Activated CD8-positive, alpha-beta memory T cell treated with anti-CD3 and anti-CD28 coated beads, Interleukin-2, amount 50 U/mL, for 24 hours (primary cell): Measurements from ENCODE around the gene ETV7.
"Not testable (repeated sequence)": the region's sequence is repeated elsewhere in the genome, so short reads cannot be mapped to it uniquely, and the experiment has no call there.

ENCODE experiments used
- DNase-seq: peaks from one replicate; pipeline ENCODE4 v3.0.0-alpha.2; 2020; ENCODE audit errors: extremely low read depth

ETV7 gene

DNA sequence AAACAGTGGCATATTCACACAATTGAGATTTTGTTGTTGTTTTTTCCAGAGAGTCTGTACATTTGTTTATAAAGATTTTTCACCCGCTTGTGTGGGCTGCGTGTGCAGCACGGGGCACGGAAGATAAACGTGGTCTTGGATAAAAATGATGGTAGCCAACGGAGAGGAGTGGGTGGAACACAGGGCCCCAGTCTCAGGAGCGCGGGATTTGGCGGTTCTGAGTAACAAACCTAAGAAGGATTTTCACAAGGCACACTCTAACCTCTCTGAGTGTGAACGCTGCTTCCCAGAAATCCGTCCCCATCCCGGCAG lies 47.2 kb downstream of the ETV7 start:
- no peak for DNase-seq

DNA sequence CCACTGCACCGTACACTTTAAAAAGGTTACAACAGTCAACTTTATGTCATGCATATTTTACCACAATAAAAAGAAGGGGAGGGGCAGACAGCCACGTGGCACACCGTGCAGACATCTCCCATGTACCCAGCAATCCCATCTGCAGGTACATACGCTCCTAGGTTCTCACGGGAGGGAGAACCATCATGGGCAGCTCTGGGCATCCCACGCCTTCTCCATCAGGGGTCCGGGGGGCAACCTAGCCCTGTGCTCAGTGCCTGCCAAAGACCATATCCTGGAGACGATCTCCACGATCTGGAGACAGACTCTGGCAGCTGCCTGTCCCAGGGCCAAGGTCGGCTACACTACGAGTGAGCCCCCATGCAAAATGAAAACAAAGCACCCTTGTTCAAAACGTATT lies 48.3 kb downstream of the ETV7 start:
- DNase-seq: no peak

GRCh38 chr6:36338223-36338622 lies 49.2 kb downstream of the ETV7 start:
- DNase-seq: not testable (repeated sequence)

GRCh38 chr6:36337814-36338213 lies 49.7 kb downstream of the ETV7 start:
- no peak for DNase-seq

DNA sequence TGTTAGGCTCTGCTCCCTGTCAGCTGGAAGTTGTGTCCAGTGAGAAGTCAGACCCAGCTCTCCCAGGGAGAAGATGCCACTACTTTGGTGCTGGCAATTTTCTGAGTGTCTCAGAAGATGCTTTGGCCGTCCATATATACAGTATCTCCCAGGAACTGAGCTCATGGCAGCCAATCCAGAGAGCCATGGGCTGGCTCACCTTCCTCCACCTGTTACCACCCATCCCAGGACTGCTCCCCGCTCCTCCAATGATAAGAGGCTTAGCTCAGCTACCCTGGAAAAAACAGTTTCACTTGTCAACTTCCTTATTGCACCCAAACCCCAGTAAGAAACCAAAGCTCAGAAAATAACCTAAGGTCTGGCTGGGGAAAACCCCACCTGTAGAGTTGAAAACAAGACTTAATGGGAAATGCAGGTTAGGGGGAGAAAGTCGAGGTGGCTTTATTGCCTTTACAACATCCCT lies 50.7 kb downstream of the ETV7 start, which contains the start of gene BNIP5:
Gene BNIP5, minus strand, starts transcription at position 110 of the 463 bp plus-strand sequence. CDS start 6,198 bp downstream, outside the sequence.
- no peak for DNase-seq

- DNase-seq: no peak
Measured at GRCh38 chr6:36336208-36336710, 51.2 kb downstream of the ETV7 start.

DNA sequence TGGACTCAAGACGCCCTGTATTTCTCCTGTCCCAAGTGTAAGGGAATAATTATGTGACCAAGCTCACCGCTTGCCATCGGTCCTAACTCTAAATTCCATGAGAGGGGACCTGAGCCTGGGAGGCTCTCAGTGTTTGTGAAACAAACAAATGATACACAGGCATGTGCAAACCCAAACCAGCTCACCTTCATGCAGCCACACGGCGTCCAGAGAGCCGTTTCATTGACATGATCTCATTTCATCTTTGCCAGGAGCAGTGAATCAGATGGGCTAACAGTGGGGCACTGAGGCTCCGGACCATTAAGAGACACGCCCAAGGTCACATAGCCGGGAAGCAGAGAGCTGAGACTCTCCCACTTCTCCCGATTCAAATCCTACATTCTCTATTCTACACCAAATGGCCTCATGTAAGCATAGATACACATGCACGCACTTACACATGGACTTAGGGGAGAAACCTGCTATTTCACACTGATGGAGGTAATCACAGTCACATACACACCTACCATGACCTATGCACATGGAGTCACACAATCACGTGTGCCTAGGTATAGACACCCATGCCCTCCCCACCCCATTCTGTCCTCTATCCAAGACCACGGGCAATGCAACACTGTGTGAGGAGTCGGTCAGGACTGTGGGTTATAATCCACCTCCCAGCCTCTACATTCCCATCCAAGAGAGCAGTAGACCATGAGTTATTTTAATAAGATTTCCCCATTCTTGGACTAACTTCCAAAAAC lies 51.8 kb downstream of the ETV7 start:
- DNase-seq: no peak

DNA sequence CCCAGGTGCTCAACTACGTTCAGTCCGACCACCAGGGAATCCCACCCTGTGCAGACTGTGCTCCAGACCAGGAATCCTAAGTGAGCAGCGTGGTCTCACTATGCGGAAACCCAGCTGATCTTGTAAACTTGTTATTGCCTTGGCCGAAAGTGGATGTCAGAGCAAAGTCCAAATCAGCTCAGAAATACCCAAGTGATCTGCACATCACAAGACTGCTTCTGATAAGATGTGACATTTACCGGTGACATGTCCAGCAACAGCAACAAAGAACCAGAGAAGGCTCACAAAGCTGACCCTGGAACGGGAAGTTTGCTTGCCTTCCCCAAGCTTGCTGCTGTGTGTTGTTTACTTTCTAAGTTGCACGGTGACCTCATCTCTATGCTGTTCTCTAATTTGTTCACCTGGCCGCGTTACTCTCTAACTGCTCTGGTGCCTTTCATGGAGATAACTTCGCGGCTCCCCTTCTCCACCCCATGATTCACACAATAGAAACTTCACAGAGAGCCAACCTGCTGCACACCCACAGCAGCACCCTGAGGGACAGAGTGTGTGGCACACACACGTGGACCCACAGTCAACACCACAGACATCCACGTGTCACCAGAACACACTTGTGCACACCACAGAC lies 52.5 kb downstream of the ETV7 start:
- no peak for DNase-seq

GRCh38 chr6:36333931-36334725 lies 53.3 kb downstream of the ETV7 start:
- no peak for DNase-seq

DNA sequence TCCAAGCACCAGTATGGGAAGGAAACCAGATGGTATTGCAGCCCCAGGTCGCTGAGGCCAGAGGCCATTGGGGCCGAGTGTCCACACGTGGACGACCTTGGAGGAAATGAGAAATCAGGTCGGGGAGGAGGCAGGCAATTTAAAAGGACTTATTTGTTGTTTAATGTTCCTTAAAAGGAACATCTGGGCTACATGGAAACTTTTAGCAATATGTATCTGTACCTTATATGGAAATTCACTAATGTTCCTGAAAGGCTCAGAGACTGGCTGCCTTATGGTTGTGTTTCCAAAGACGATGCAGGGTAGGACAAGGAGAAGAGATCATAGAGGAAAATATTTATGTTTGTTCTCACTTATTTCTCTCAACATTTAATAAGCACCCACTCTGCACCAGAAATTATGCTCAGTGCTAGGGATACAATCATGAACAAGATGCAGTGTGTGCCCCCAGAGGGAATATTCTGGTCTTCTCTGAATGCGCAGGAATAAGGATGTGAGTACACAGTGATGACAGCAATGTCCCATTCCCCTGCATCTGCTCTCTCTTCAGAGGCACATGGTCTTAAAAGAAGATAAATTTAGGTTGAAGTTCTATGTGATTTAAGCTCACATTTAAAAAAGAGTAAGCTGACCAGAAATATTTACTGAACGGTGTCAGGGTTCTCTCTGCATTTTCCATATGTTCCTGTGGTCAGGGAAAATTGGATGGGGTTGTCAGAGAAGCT lies 54.1 kb downstream of the ETV7 start:
- no peak for DNase-seq

DNA sequence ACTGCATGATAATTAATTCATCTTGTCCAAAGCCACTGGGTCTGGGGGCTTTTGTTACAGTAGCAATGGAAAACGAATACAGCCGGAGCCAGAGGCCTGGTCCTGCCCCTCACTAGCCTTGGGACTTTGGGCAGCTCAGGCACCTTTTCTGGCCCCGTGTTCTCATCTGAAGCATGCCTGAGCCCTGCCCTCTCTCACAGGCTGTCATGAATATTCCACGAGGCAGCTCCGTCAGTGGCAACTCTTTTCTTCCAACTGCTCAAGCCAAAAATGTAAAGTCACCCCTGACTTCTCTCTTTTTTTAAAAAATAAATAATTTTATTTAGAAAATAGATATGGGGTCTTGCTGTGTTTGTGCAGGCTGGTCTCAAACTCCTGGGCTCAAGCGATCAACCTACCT lies 56.1 kb downstream of the ETV7 start:
- no peak for DNase-seq

DNA sequence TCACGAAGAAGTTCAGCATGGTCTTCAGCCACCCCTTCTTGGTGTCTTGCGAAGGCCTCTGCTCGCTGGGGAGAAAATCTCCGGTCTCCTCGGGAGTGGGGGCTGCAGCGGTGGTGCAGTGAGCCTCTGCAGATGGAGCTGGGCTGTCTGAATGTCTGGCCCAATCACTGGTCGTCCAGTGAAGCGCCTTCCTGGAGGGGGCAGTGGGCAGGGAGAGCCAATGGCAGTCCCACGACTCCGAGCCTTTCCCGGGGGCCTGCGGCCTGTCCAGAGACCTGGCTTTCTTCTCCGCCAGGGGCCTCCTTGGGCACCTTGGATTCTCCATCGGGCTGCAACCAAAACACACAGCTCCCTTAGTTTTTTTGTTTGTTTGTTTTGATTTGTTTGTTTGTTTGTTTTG lies 57.1 kb downstream of the ETV7 start:
- DNase-seq: no peak

DNA sequence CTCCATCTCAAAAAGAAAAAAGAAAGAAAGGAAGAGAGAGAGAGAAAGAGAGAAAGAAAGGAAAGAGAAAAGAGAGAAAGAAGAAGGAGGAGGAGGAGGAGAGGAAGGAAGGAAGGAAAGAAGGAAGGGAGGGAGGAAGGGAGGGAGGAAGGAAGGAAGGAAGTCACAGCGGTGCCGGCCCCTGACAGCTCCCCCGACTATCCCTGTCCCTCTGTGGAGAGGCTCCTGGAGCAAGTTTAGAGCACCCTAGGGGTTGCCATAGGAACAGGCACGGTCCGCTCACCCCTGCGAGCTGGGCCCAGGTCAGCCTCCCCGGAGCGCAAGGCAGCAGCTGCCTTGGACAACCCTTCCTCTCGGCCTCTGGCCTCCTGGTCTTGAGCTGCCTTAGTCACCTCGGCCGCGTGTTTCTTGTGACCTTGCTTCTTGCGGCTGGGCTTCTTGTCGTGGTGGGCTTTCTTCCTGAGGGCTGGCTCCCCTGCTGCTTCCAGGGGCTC lies 57.6 kb downstream of the ETV7 start:
- DNase-seq: no peak

DNA sequence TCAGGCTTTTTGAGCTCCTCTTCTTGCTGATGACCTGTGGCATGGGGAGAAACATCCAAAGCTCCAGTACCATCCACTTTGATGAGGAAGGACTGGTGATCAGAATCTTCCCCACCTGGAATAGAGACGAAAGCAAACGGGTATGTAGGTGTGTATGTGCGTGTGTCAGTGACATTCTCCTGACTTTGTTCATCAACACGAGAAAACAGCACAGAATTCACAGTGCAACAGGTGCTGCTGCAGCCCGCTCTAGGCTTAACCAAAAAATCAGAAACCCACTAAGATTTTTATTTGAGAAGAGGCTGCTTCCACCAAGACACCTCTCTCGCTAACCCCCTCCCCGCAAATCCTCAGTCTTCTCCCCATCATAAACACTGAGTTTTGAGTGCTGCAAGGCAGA lies 58.9 kb downstream of the ETV7 start:
- DNase-seq: no peak

DNA sequence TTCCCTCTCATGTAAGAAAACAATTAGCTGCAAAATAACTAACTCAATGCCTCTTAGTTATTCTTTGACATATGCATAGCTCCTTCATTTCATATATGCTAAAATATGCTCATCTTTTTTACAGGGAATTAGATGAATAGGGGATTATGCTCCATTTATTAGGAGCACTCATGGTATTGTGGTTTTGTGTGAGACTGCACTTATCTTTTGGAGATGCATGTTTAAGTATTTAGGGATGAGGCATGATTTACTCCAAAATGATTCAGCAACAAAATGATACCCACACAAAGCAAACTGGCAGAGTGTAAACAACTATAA lies 59.6 kb downstream of the ETV7 start:
- DNase-seq: no peak

DNA sequence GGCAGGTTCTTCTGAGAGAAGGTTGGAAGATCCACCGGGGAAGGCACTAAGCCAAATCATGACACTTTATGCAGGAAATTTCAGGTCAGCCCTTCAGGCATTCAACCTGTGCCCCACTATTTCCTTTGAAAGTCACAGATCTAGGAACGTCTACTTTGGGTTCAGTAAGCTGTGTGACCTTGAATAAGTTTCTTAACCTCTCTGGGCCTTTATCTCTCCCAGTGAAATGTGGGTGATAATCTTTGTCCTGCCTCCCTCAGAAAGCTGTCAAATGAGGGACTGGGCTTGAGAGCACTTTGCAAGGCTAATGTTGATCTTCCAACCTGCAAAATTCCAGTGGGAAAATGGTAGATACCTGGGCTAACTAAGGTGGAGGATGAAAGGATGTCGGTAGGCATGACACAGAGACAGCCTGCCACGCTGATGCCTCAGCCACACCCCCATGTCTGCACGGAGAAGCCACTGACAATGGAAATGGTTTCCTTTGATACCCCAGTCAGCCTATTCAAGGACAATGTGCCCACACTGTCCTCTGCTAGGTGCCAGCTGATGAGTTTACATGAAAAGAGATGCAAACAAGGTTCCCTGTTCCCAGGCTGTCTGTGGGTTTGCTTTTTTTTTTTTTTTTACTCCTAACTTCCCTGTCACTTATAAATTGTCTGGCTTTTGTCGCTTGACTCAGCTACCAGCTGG lies 60.1 kb downstream of the ETV7 start:
- DNase-seq: no peak

DNA sequence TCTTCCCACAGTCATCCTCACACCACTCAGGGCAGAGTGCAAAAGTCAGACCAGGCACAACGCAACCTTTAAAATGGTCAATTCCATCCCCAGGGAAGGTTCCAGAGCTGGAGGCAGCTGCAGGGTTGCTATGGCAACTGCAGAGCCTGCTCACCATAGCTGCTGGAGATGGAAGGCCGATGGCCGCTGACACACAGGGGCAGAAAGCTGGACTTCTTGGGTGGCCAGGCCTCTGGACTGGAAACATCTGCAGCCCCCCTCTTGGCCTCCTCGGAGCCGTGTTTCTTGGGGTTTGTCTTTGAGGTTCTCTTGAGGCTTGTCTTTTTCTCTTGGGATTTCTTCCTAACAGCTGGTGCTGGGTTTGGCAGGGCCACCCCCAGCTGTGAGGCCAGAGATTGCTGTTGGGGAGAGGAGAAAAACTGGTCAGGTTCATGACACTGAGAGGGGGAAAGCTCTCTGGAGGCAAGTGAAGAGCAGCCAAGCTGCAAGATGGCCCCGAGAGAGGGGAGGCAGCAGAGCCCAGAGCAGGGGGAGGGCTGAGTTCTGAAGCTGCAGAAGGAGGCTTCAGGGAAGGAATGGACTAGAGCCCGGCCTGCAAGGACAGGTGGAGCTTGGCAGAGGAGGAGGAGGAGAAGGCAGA lies 61.0 kb downstream of the ETV7 start:
- no peak for DNase-seq

DNA sequence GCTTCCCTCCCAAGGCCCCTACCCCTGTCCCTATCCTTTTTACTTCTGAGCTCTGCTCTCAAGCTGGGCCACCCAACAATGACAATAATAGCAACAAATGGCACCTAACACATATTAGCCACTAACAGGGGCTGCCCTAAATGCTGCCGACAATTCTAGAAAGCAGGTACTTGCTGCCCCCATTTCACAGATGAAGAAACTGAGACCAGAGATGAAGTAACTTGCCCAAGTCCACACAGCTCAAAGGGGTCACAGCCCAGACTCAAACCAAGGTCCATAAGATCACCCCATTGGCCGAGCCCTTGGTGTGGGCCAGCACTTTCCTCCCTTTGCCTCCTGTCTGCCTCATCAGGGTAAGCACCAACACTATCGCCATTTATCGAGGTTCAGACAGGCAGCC lies 62.8 kb downstream of the ETV7 start:
- DNase-seq: no peak

DNA sequence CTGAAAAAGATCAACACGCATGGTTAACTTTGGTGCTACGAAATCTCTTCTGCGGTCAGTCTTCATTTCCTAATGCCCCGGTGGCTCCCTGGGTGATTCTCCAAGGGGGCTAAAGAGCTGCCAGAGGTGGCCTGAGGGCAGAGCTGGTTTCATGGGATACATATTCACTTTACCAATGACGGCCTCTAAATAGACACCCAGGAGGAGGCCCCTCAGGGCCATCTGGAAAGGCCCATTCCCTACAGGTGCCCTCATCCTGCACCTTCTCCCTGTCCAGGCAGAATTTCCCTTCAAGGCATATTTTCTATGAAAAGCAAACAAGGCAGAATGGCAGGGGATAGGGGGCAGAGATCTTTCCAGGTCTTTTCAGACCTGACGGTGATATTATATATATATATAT lies 63.3 kb downstream of the ETV7 start:
- DNase-seq: no peak

DNA sequence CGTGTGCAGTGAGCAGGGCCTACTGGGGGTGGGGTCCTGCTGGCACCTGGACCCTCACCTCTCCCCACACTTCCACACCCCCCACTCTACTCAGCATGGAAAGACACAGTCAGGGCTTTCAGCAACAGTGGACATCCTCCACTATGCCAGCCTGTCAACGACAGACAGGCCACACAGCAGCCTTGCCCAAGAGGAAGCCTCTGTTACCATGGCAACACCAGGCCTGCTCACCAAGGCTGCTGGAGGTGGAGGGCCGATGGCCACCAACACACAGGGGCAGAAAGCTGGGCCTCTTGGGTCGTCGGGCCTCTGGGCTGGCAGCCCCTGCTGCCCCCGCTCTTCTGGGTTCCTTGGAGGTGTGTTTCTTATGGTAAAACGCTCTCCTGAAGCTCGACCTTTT lies 64.4 kb downstream of the ETV7 start:
- DNase-seq: no peak

GRCh38 chr6:36322591-36322990 lies 64.9 kb downstream of the ETV7 start:
- no peak for DNase-seq
